CD14-positive monocyte (primary cell): ENCODE measurements around the gene WDR70. TPM values are rescaled to one million over a fixed set of nuclear protein-coding genes. Genes with fewer than 3 reads are reported as not detected.
A peak's percentile ranks its signal among the peaks of the same experiment; 100 is the strongest.

ENCODE experiments used
- DNase-seq, 3 donors: peaks; one replicate each; pipeline ENCODE4 v3.0.0-alpha.2; 2011 to 2022
- H2AFZ ChIP-seq: 2 replicates; pipeline ENCODE4 v1.6.0; 2012; ENCODE audit warnings: mild to moderate bottlenecking, low read depth, low read length, inconsistent platforms; ENCODE audit not compliant: insufficient read depth, poor library complexity, severe bottlenecking
- H3K27ac ChIP-seq, 2 donors: 1 replicate in 1 of 2; 2 replicates in 1 of 2; pipeline ENCODE4 v1.5.1; 2012 to 2013; ENCODE audit warnings: low read length in 2 of 2, control low read depth in 1 of 2, inconsistent platforms in 1 of 2, low read depth in 1 of 2, mild to moderate bottlenecking in 1 of 2
- H3K27me3 ChIP-seq, 2 donors: one replicate each; pipeline versions ENCODE4 v1.6.0 to v1.6.1; 2011 to 2013; ENCODE audit warnings: low read length in 2 of 2; ENCODE audit not compliant: control insufficient read depth in 2 of 2, insufficient read depth in 2 of 2
- H3K36me3 ChIP-seq, 2 donors: replicated peaks in 1 of 2; 1 replicate in 1 of 2; 2 replicates in 1 of 2; pipeline versions ENCODE4 v1.5.1 to v1.6.1; 2012 to 2013; ENCODE audit warnings: low read length in 2 of 2, control low read depth in 1 of 2, inconsistent platforms in 1 of 2, mild to moderate bottlenecking in 1 of 2; ENCODE audit not compliant: insufficient read depth in 2 of 2, control insufficient read depth in 1 of 2
- H3K4me1 ChIP-seq, 2 donors: 1 replicate in 1 of 2; 2 replicates in 1 of 2; pipeline versions ENCODE4 v1.5.1 to v1.6.1; 2012 to 2013; ENCODE audit warnings: low read length in 2 of 2, control low read depth in 1 of 2, inconsistent platforms in 1 of 2, mild to moderate bottlenecking in 1 of 2, moderate library complexity in 1 of 2; ENCODE audit not compliant: insufficient read depth in 2 of 2, control insufficient read depth in 1 of 2
- H3K4me2 ChIP-seq: replicated peaks from 2 replicates; pipeline ENCODE3; 2012; ENCODE audit warnings: low read length, moderate library complexity, mild to moderate bottlenecking; ENCODE audit not compliant: poor library complexity, severe bottlenecking; ENCODE audit errors: extremely low read depth
- H3K4me3 ChIP-seq, 3 experiments: fragments of 200-600 bp in 1 of 3; sonication (generic) in 1 of 3; replicated peaks in 1 of 3; 1 replicate in 2 of 3; 2 replicates in 1 of 3; pipeline ENCODE4 v1.5.1; 2011 to 2013; ENCODE audit warnings: low read length in 3 of 3, mild to moderate bottlenecking in 3 of 3, control low read depth in 2 of 3, low read depth in 2 of 3, inconsistent platforms in 1 of 3, moderate library complexity in 1 of 3
- H3K79me2 ChIP-seq: 2 replicates; pipeline ENCODE4 v1.6.0; 2012; ENCODE audit warnings: mild to moderate bottlenecking, control low read depth, inconsistent platforms, low read length, moderate library complexity; ENCODE audit not compliant: insufficient read depth
- H3K9ac ChIP-seq: 2 replicates; pipeline ENCODE4 v1.6.0; 2017; ENCODE audit warnings: low read length, mild to moderate bottlenecking; ENCODE audit not compliant: insufficient read depth, poor library complexity, severe bottlenecking
- H3K9me3 ChIP-seq, 2 donors: replicated peaks in 1 of 2; 1 replicate in 1 of 2; 2 replicates in 1 of 2; pipeline versions ENCODE4 v1.5.1 to v1.6.1; 2012 to 2013; ENCODE audit warnings: low read length in 2 of 2, control low read depth in 1 of 2; ENCODE audit not compliant: control insufficient read depth in 1 of 2, insufficient read depth in 1 of 2
- H4K20me1 ChIP-seq: 2 replicates; pipeline ENCODE4 v1.6.0; 2012; ENCODE audit warnings: mild to moderate bottlenecking, low read length, control low read depth, moderate library complexity; ENCODE audit not compliant: insufficient read depth
- H3K27ac Mint-ChIP-seq, 7 donors: one replicate each; pipeline ENCODE4 v1.8.0; 2020; ENCODE audit warnings: mild to moderate bottlenecking in 7 of 7, mixed read lengths in 7 of 7, moderate library complexity in 6 of 7, inconsistent platforms in 2 of 7
- H3K27me3 Mint-ChIP-seq, 3 donors: one replicate each; pipeline ENCODE4 v1.8.0; 2021 to 2022; ENCODE audit warnings: low read depth in 3 of 3, mild to moderate bottlenecking in 3 of 3, mixed read lengths in 3 of 3, moderate library complexity in 3 of 3, inconsistent platforms in 1 of 3
- H3K36me3 Mint-ChIP-seq, 2 donors: one replicate each; pipeline ENCODE4 v1.8.0; 2020; ENCODE audit warnings: mixed read lengths in 2 of 2, inconsistent platforms in 1 of 2, mild to moderate bottlenecking in 1 of 2
- H3K4me1 Mint-ChIP-seq: one replicate; pipeline ENCODE4 v1.8.0; 2020; ENCODE audit warnings: mild to moderate bottlenecking, mixed read lengths
- H3K4me3 Mint-ChIP-seq, 2 donors: one replicate each; pipeline ENCODE4 v1.8.0; 2020; ENCODE audit warnings: mild to moderate bottlenecking in 2 of 2, mixed read lengths in 2 of 2, moderate library complexity in 1 of 2
- H3K9me3 Mint-ChIP-seq, 7 donors: one replicate each; pipeline ENCODE4 v1.8.0; 2020 to 2022; ENCODE audit warnings: mixed read lengths in 7 of 7, mild to moderate bottlenecking in 6 of 7, moderate library complexity in 6 of 7, inconsistent platforms in 2 of 7
- CTCF ChIP-seq: fragments of 200-600 bp; IDR thresholded peaks from one replicate; pipeline ENCODE4 v1.8.0; 2022; ENCODE audit warnings: antibody characterized with exemption, mild to moderate bottlenecking
- WGBS: methylation state at CpG from one replicate; pipeline ENCODE4 v1.1.5; 2013; ENCODE audit warnings: missing lambda C conversion rate; ENCODE audit not compliant: insufficient coverage; 5-methylcytosine and 5-hydroxymethylcytosine counted together
- intact Hi-C, 2 donors: fragments of 100-400 bp; cut with micrococcal nuclease; formaldehyde crosslinking; loops; one replicate each; pipeline versions ENCODE4 v1.15.0 to v1.15.1; 2023
- polyA plus RNA-seq, 3 donors: library from polyadenylated mRNA; depleted of rRNA in 1 of 3; unstranded in 2 of 3; stranded (reverse) in 1 of 3; fragments of 300-500 nt in 2 of 3; fragments of >200 nt in 1 of 3; fragmentation: Illumina TruSeq in 2 of 3; gene quantifications; 1 replicate in 2 of 3; 2 replicates in 1 of 3; pipeline ENCODE4 v1.2.3, GENCODE V29; 2012 to 2021

Gene WDR70
- polyA plus RNA-seq, 3 donors = 13.1 to 21.0 (median 19.1) TPM

- Histone ChIP-seq H3K27ac (peak overlapping the region in 1 of 2 donors; percentile 77), H3K4me1 (peaks cover 23 to 28% of the 10 kb centered on the region in 2 donors), H3K9me3 (no peaks in the 10 kb centered on the region), H4K20me1 (no peaks in the 10 kb centered on the region), H3K4me2 (peak overlapping the region; percentile 31), H3K36me3 (peaks cover 4 to 23% of the 10 kb centered on the region in 2 donors), H3K4me3 (peak overlapping the region in 1 of 3 experiments; percentile 51), H3K27me3 (no peaks in the 10 kb centered on the region), H3K9ac (peak overlapping the region; percentile 0), H2AFZ (no peak overlapping the region), H3K79me2 (no peaks in the 10 kb centered on the region)
- intact Hi-C loops = no loop called here
- DNase-seq = peak; percentile 28 to 53 (median 53)
- TF ChIP-seq CTCF = no peak
- Mint-ChIP-seq H3K27me3 (no peaks in the 10 kb centered on the region), H3K4me1 (peaks cover 30% of the 10 kb centered on the region), H3K27ac (peak overlapping the region; percentile 51 to 94 (median 73)), H3K36me3 (peaks cover 30 to 32% of the 10 kb centered on the region in 2 donors), H3K9me3 (no peaks in the 10 kb centered on the region), H3K4me3 (peak overlapping the region in 1 of 2 donors; percentile 70)
- no CpG with 5 or more reads among the region's 5 CpGs for whole genome bisulfite sequencing
These were observed 342.3 kb downstream of the WDR70 start for GRCh38 chr5:37721447-37721871.

GRCh38 chr5:37722236-37723161 lies 343.4 kb downstream of the WDR70 start:
- peak; percentile 68 to 82 (median 73) for DNase-seq
- peak overlapping the region in 1 of 2 donors; percentile 8 for H3K4me3 Mint-ChIP-seq
- H3K27ac Mint-ChIP-seq = peak overlapping the region; percentile 46 to 91 (median 74)

More at GRCh38 chr5:37722236-37723161, 343.4 kb downstream of the WDR70 start:
- Histone ChIP-seq H3K9ac (peak overlapping the region; percentile 2), H3K4me2 (peak overlapping the region; percentile 14), H3K4me3 (peak overlapping the region in 1 of 3 experiments; percentile 5), H3K36me3 (peaks cover 13 to 33% of the 10 kb centered on the region in 2 donors), H3K27me3 (no peaks in the 10 kb centered on the region), H3K27ac (peak overlapping the region in 1 of 2 donors; percentile 77), H3K9me3 (no peaks in the 10 kb centered on the region), H3K79me2 (no peaks in the 10 kb centered on the region), H2AFZ (no peak overlapping the region), H4K20me1 (no peaks in the 10 kb centered on the region), H3K4me1 (peaks cover 23 to 28% of the 10 kb centered on the region in 2 donors)
- Mint-ChIP-seq H3K36me3 (peaks cover 34 to 40% of the 10 kb centered on the region in 2 donors), H3K4me1 (peaks cover 30% of the 10 kb centered on the region), H3K27me3 (no peaks in the 10 kb centered on the region), H3K9me3 (no peaks in the 10 kb centered on the region)
- TF ChIP-seq CTCF = no peak
- intact Hi-C loops = no loop called here
- no CpG with 5 or more reads among the region's 6 CpGs for WGBS
